ENCODE results near the gene TNFSF15.

The TNFSF15 gene

GRCh38 chr9:114824110-114824509 lies 18.3 kb upstream of the TNFSF15 start:
- peak; percentile 54 for DNase-seq (ENCODE audit: low spot score)

GRCh38 chr9:114823441-114823840 lies 17.6 kb upstream of the TNFSF15 start:
- no peak for DNase-seq (ENCODE audit: low spot score)

- peak; percentile 33 for DNase-seq (ENCODE audit: low spot score)
These were observed 16.9 kb upstream of the TNFSF15 start for GRCh38 chr9:114822708-114823107.

- DNase-seq (ENCODE audit: low spot score), result peak; percentile 44
These were observed 15.1 kb upstream of the TNFSF15 start for GRCh38 chr9:114820776-114821501.

- no peak for DNase-seq (ENCODE audit: low spot score)
These were observed 12.3 kb upstream of the TNFSF15 start for GRCh38 chr9:114818178-114818577.

- DNase-seq (ENCODE audit: low spot score), result no peak
These were observed 8.0 kb upstream of the TNFSF15 start for GRCh38 chr9:114813717-114814418.

GRCh38 chr9:114811966-114812636 lies 6.3 kb upstream of the TNFSF15 start:
- DNase-seq (ENCODE audit: low spot score), result peak; percentile 23

GRCh38 chr9:114811301-114811700 lies 5.5 kb upstream of the TNFSF15 start:
- DNase-seq (ENCODE audit: low spot score), result peak; percentile 59

- no peak for DNase-seq (ENCODE audit: low spot score)
These were observed 4.8 kb upstream of the TNFSF15 start for GRCh38 chr9:114810614-114811013.

- DNase-seq (ENCODE audit: low spot score), result no peak
These were observed 674 bp upstream of the TNFSF15 start for GRCh38 chr9:114806526-114806900.

- DNase-seq (ENCODE audit: low spot score), result peak; percentile 72
These were observed 1.3 kb downstream of the TNFSF15 start for GRCh38 chr9:114804505-114804904.

- DNase-seq (ENCODE audit: low spot score), result no peak
These were observed 2.2 kb downstream of the TNFSF15 start for GRCh38 chr9:114803479-114804265.

- DNase-seq (ENCODE audit: low spot score), result no peak
These were observed 5.9 kb downstream of the TNFSF15 start for GRCh38 chr9:114799925-114800324.

GRCh38 chr9:114799441-114799840 lies 6.4 kb downstream of the TNFSF15 start:
- DNase-seq (ENCODE audit: low spot score), result peak; percentile 58

GRCh38 chr9:114798780-114799427 lies 6.9 kb downstream of the TNFSF15 start:
- DNase-seq (ENCODE audit: low spot score), result no peak

GRCh38 chr9:114798101-114798500 lies 7.7 kb downstream of the TNFSF15 start:
- no peak for DNase-seq (ENCODE audit: low spot score)

- no peak for DNase-seq (ENCODE audit: low spot score)
These were observed 13.4 kb downstream of the TNFSF15 start for GRCh38 chr9:114792396-114792795.

GRCh38 chr9:114791736-114792135 lies 14.1 kb downstream of the TNFSF15 start:
- DNase-seq (ENCODE audit: low spot score), result no peak

- no peak for DNase-seq (ENCODE audit: low spot score)
These were observed 14.5 kb downstream of the TNFSF15 start for GRCh38 chr9:114791312-114791711.

GRCh38 chr9:114790521-114790920 lies 15.3 kb downstream of the TNFSF15 start:
- peak; percentile 75 for DNase-seq (ENCODE audit: low spot score)

GRCh38 chr9:114789006-114789405 lies 16.8 kb downstream of the TNFSF15 start:
- DNase-seq (ENCODE audit: low spot score), result no peak
